H1 (cell line): ENCODE measurements around the gene MYO1D. TPM values are rescaled to one million over a fixed set of nuclear protein-coding genes. Genes with fewer than 3 reads are reported as not detected.

Source experiments
- CTCF ChIA-PET: fragments of 300-600 bp; sonication (Branson Sonifier 250); formaldehyde crosslinking; loops from one replicate; lab custom pipeline; 2021; ENCODE audit not compliant: partially characterized antibody; lab: Charles Lee
- POLR2A ChIA-PET: fragments of 300-600 bp; sonication (Branson Sonifier 250); formaldehyde crosslinking; loops from one replicate; lab custom pipeline; 2021; ENCODE audit warnings: inconsistent platforms; ENCODE audit not compliant: partially characterized antibody; lab: Charles Lee
- DNase-seq, 2 experiments: peaks; one replicate each; pipeline versions ENCODE4 v3.0.0 to v3.0.0-alpha.2; 2010 to 2022; ENCODE audit warnings: low spot score in 2 of 2, low read depth in 1 of 2, mixed read lengths in 1 of 2
- FAIRE-seq: peaks from 2 replicates; lab custom pipeline; 2011; peaks lifted over from hg19 to GRCh38; lab: Jason Lieb, UNC
- H2AFZ ChIP-seq: 2 replicates; pipeline ENCODE4 v1.8.1; 2012; ENCODE audit warnings: low read length, inconsistent platforms
- H2AK5ac ChIP-seq: 2 replicates; pipeline ENCODE4 v1.6.1; 2013; ENCODE audit warnings: low read depth, low read length
- H2BK120ac ChIP-seq: replicated peaks from 2 replicates; pipeline ENCODE3; 2013; ENCODE audit warnings: low read depth, low read length, inconsistent platforms
- H2BK12ac ChIP-seq: 2 replicates; pipeline ENCODE4 v1.6.1; 2013; ENCODE audit warnings: low read depth, low read length
- H2BK15ac ChIP-seq: 2 replicates; pipeline ENCODE4 v1.6.1; 2013; ENCODE audit warnings: low read length
- H2BK20ac ChIP-seq: 2 replicates; pipeline ENCODE4 v1.6.1; 2013; ENCODE audit warnings: low read length
- H2BK5ac ChIP-seq: 2 replicates; pipeline ENCODE4 v1.6.1; 2013; ENCODE audit warnings: low read depth, low read length
- H3K14ac ChIP-seq: 2 replicates; pipeline ENCODE4 v1.6.1; 2013; ENCODE audit warnings: inconsistent platforms; ENCODE audit not compliant: insufficient read length
- H3K18ac ChIP-seq: 2 replicates; pipeline ENCODE4 v1.6.1; 2013; ENCODE audit warnings: low read length; ENCODE audit errors: extremely low read depth
- H3K23ac ChIP-seq: 2 replicates; pipeline ENCODE4 v1.6.1; 2013; ENCODE audit warnings: inconsistent platforms; ENCODE audit not compliant: insufficient read length
- H3K23me2 ChIP-seq: 2 replicates; pipeline ENCODE4 v1.6.1; 2013; ENCODE audit warnings: low read depth, low read length
- H3K27ac ChIP-seq: 2 replicates; pipeline ENCODE4 v1.6.1; 2011; ENCODE audit warnings: low read depth, low read length, inconsistent platforms
- H3K27me3 ChIP-seq, 4 experiments: replicated peaks in 1 of 4; 1 replicate in 1 of 4; 2 replicates in 3 of 4; pipeline versions ENCODE4 v1.6.1 to v1.8.1; 2011 to 2013; ENCODE audit warnings: low read length in 3 of 4, mild to moderate bottlenecking in 3 of 4, inconsistent platforms in 2 of 4, mixed read lengths in 2 of 4, moderate library complexity in 1 of 4; ENCODE audit not compliant: control insufficient read depth in 3 of 4, insufficient read depth in 3 of 4; ENCODE audit errors: extremely low read depth in 1 of 4
- H3K36me3 ChIP-seq, 4 experiments: 2 replicates each; pipeline versions ENCODE4 v1.6.1 to v1.8.1; 2011 to 2013; ENCODE audit warnings: mild to moderate bottlenecking in 4 of 4, low read length in 3 of 4, moderate library complexity in 2 of 4, control low read depth in 1 of 4, inconsistent platforms in 1 of 4; ENCODE audit not compliant: insufficient read depth in 4 of 4, control insufficient read depth in 2 of 4
- H3K4ac ChIP-seq: replicated peaks from 2 replicates; pipeline ENCODE3; 2013; ENCODE audit warnings: low read length, low read depth, mixed read lengths, inconsistent platforms; ENCODE audit not compliant: insufficient read length
- H3K4me1 ChIP-seq, 4 experiments: replicated peaks in 1 of 4; 1 replicate in 1 of 4; 2 replicates in 3 of 4; pipeline versions ENCODE4 v1.6.1 to v1.8.1; 2011 to 2013; ENCODE audit warnings: low read length in 3 of 4, inconsistent platforms in 2 of 4, mixed read lengths in 1 of 4; ENCODE audit not compliant: insufficient read depth in 4 of 4, control insufficient read depth in 3 of 4
- H3K4me2 ChIP-seq, 2 experiments: 2 replicates each; pipeline versions ENCODE4 v1.6.1 to v1.8.1; 2011 to 2013; ENCODE audit warnings: low read depth in 2 of 2, low read length in 2 of 2, control low read depth in 1 of 2, inconsistent platforms in 1 of 2, mild to moderate bottlenecking in 1 of 2; ENCODE audit not compliant: insufficient read depth in 1 of 2
- H3K4me3 ChIP-seq, 4 experiments: fragments of 200-600, 300-600 bp in 1 of 4; sonication (generic), shearing (Covaris generic), sonication (Bioruptor Twin) in 1 of 4; 2 replicates each; pipeline versions ENCODE4 v1.5.1 to v1.8.1; 2011 to 2016; ENCODE audit warnings: low read length in 4 of 4, low read depth in 3 of 4, control low read depth in 2 of 4, inconsistent platforms in 2 of 4, mild to moderate bottlenecking in 2 of 4, mixed read lengths in 1 of 4, moderate library complexity in 1 of 4; ENCODE audit not compliant: insufficient read depth in 2 of 4; ENCODE audit errors: extremely low read depth in 1 of 4
- H3K56ac ChIP-seq: replicated peaks from 2 replicates; pipeline ENCODE3; 2013; ENCODE audit warnings: low read depth, mild to moderate bottlenecking, mixed read lengths, low read length, inconsistent platforms; ENCODE audit not compliant: insufficient read length
- H3K79me1 ChIP-seq: 2 replicates; pipeline ENCODE4 v1.6.1; 2013; ENCODE audit warnings: low read depth, low read length, control low read depth
- H3K79me2 ChIP-seq, 2 experiments: 2 replicates each; pipeline versions ENCODE4 v1.6.1 to v1.8.1; 2012 to 2013; ENCODE audit warnings: low read length in 2 of 2, mild to moderate bottlenecking in 2 of 2, inconsistent platforms in 1 of 2; ENCODE audit not compliant: insufficient read depth in 2 of 2, control insufficient read depth in 1 of 2
- H3K9ac ChIP-seq, 4 experiments: replicated peaks in 1 of 4; 1 replicate in 1 of 4; 2 replicates in 3 of 4; pipeline versions ENCODE4 v1.6.1 to v1.8.1; 2011 to 2013; ENCODE audit warnings: low read depth in 3 of 4, low read length in 3 of 4, control low read depth in 2 of 4, mild to moderate bottlenecking in 2 of 4, moderate library complexity in 2 of 4, inconsistent platforms in 1 of 4; ENCODE audit errors: extremely low read depth in 1 of 4
- H3K9me3 ChIP-seq, 2 experiments: 2 replicates each; pipeline versions ENCODE4 v1.6.1 to v1.8.1; 2012 to 2013; ENCODE audit warnings: mild to moderate bottlenecking in 2 of 2, moderate library complexity in 2 of 2, control low read depth in 1 of 2, inconsistent platforms in 1 of 2, low read depth in 1 of 2, low read length in 1 of 2, mixed read lengths in 1 of 2; ENCODE audit not compliant: insufficient read depth in 2 of 2
- H4K20me1 ChIP-seq, 2 experiments: replicated peaks in 1 of 2; 2 replicates each; pipeline versions ENCODE3 to v1.8.1; 2011 to 2013; ENCODE audit warnings: inconsistent platforms in 2 of 2, low read length in 2 of 2, mild to moderate bottlenecking in 1 of 2; ENCODE audit not compliant: insufficient read depth in 2 of 2, control insufficient read depth in 1 of 2
- H4K5ac ChIP-seq: 2 replicates; pipeline ENCODE4 v1.6.1; 2013; ENCODE audit warnings: low read length, low read depth, mixed read lengths, inconsistent platforms; ENCODE audit not compliant: insufficient read length
- H4K8ac ChIP-seq: 2 replicates; pipeline ENCODE4 v1.8.0; 2013; ENCODE audit warnings: mild to moderate bottlenecking, moderate library complexity, low read length, inconsistent platforms; ENCODE audit not compliant: insufficient read depth; ENCODE audit errors: extremely low read depth
- H4K91ac ChIP-seq: replicated peaks from 2 replicates; pipeline ENCODE3; 2013; ENCODE audit warnings: low read length, mixed read lengths, inconsistent platforms; ENCODE audit not compliant: insufficient read length
- CEBPB ChIP-seq: IDR thresholded peaks from 2 replicates; pipeline ENCODE4 v1.6.1; 2012; ENCODE audit warnings: low read depth, low read length
- EP300 ChIP-seq, 2 experiments: IDR thresholded peaks; 1 replicate in 1 of 2; 2 replicates in 1 of 2; pipeline ENCODE4 v1.6.1; 2011 to 2012; ENCODE audit warnings: low read depth in 2 of 2, low read length in 2 of 2, mild to moderate bottlenecking in 2 of 2, borderline replicate concordance in 1 of 2, inconsistent platforms in 1 of 2, moderate library complexity in 1 of 2
- FOSL1 ChIP-seq: IDR thresholded peaks from 2 replicates; pipeline ENCODE4 v1.6.1; 2011; ENCODE audit warnings: mild to moderate bottlenecking, low read depth, low read length, moderate library complexity; ENCODE audit not compliant: insufficient read depth
- HDAC6 ChIP-seq: IDR thresholded peaks from one replicate; pipeline ENCODE4 v1.7.1; 2012; ENCODE audit warnings: low read depth, mild to moderate bottlenecking, inconsistent platforms, low read length, moderate library complexity
- JUND ChIP-seq: IDR thresholded peaks from 2 replicates; pipeline ENCODE4 v1.6.1; 2011; ENCODE audit warnings: mild to moderate bottlenecking, improper control_type of control experiment, low read length
- NANOG ChIP-seq: IDR thresholded peaks from 2 replicates; pipeline ENCODE4 v1.6.1; 2011; ENCODE audit warnings: low read length, low read depth, mild to moderate bottlenecking, inconsistent platforms; ENCODE audit not compliant: insufficient read depth, poor library complexity, severe bottlenecking
- NRF1 ChIP-seq: IDR thresholded peaks from 2 replicates; pipeline ENCODE4 v1.6.1; 2011; ENCODE audit warnings: mild to moderate bottlenecking, low read depth, low read length, improper control_type of control experiment
- SIRT6 ChIP-seq: IDR thresholded peaks from one replicate; pipeline ENCODE4 v1.7.1; 2012; ENCODE audit warnings: low read length, inconsistent platforms
- SUZ12 ChIP-seq: fragments of 200-600 bp; sonication (generic); IDR thresholded peaks from 2 replicates; pipeline ENCODE4 v1.6.1; 2012; ENCODE audit warnings: mild to moderate bottlenecking, inconsistent platforms, low read length, moderate library complexity, mixed read lengths
- TAF1 ChIP-seq: IDR thresholded peaks from 2 replicates; pipeline ENCODE4 v1.6.1; 2011; ENCODE audit warnings: mild to moderate bottlenecking, low read depth, low read length
- TAF7 ChIP-seq: optimal IDR thresholded peaks from 2 replicates; pipeline ENCODE3; 2011; ENCODE audit warnings: low read depth, mild to moderate bottlenecking, inconsistent platforms, low read length, moderate library complexity, borderline replicate concordance
- TCF12 ChIP-seq: IDR thresholded peaks from 2 replicates; pipeline ENCODE4 v1.6.1; 2011; ENCODE audit warnings: low read depth, mild to moderate bottlenecking, low read length
- YY1 ChIP-seq: IDR thresholded peaks from 2 replicates; pipeline ENCODE4 v1.6.1; 2011; ENCODE audit warnings: low read depth, mild to moderate bottlenecking, low read length
- WGBS, 2 experiments: shearing (Covaris generic) in 1 of 2; methylation state at CpG; one replicate each; pipeline versions ENCODE4 v1.1.6 to v1.1.7; 2013 to 2015; ENCODE audit warnings: low lambda C conversion rate in 2 of 2, mixed read lengths in 2 of 2, inconsistent platforms in 1 of 2, low coverage in 1 of 2, missing lambda C conversion rate in 1 of 2; ENCODE audit not compliant: insufficient replicate concordance in 2 of 2, insufficient coverage in 1 of 2, insufficient read length in 1 of 2; ENCODE audit errors: extremely low coverage in 1 of 2, missing lambda C conversion rate in 1 of 2; 5-methylcytosine and 5-hydroxymethylcytosine counted together
- polyA plus RNA-seq, 7 experiments: library from polyadenylated mRNA; depleted of rRNA in 3 of 7; stranded (reverse) in 5 of 7; unstranded in 2 of 7; fragments of >200 nt in 5 of 7; fragments of 200-250 nt in 2 of 7; gene quantifications; 1 replicate in 5 of 7; 2 replicates in 1 of 7; 4 replicates in 1 of 7; pipeline versions ENCODE4 v1.2.1 to v1.2.3, GENCODE V29; 2011 to 2013; ENCODE audit warnings: missing spikeins in 2 of 7, mixed read lengths in 2 of 7
- total RNA-seq: library from RNA; stranded (reverse); fragmentation: NEBNext Ultra II Directional; extraction: Animal tissue kit (Norgen Biotek cat#: 25700); gene quantifications from 2 replicates; pipeline ENCODE4 v1.2.1, GENCODE V29; 2021
- TF ChIP-seq, protein P1 (sequence below): IDR thresholded peaks from 2 replicates; pipeline ENCODE4 v1.6.1; 2011; ENCODE audit warnings: low read depth, mild to moderate bottlenecking, low read length; ENCODE audit not compliant: insufficient read depth

The MYO1D gene
- total and polyA plus RNA-seq, 2 of the 8 experiments (the other 6 are each of a cell fraction or from before 2014, with no cell fraction given): 6.5 to 25.4 TPM

DNA sequence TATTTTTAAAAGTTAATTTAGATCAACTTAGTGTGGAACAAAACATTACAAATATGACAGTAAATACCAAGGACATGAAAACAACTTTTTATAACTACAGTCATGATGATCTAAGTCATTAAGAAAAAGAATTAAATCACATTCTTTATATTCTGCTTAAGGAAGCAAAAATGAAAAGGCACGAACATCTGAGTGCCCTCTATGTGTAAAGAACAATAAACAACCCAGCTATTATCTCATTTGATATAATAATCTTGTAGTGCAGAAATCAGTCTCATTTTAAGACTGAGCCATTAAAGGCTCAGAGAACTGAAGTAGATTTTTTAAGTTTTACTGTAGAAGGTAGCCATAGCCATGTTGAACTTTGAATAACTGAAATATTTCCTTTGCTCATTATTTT lies 13.4 kb downstream of the MYO1D start:
- FAIRE-seq: no peak
- CTCF ChIA-PET: interaction anchor here (0.9 to 10.6 kb wide), 4 partner anchors 10 to 80 kb away, joined by 3 to 52 read pairs (median 4); partner anchors contain the start of gene MYO1D
- TF ChIP-seq SUZ12 (no peak), SIRT6 (no peak), CEBPB (no peak), FOSL1 (no peak), YY1 (no peak), EP300 (IDR thresholded peaks at IDR 0.05; ENCODE audit: borderline replicate concordance in 1 of 2, low read depth in 2 of 2, low read length in 2 of 2) (no peak), HDAC6 (no peak), NANOG (no peak), TAF1 (no peak), TCF12 (no peak), JUND (no peak), NRF1 (no peak), TAF7 (no peak)
- TF ChIP-seq, protein P1, sequence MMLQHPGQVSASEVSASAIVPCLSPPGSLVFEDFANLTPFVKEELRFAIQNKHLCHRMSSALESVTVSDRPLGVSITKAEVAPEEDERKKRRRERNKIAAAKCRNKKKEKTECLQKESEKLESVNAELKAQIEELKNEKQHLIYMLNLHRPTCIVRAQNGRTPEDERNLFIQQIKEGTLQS: no peak

More for the DNA sequence above, 13.4 kb downstream of the MYO1D start:
- DNase-seq: no peak
- no peak overlapping the region for H3K18ac ChIP-seq
- H2BK20ac ChIP-seq: no peak overlapping the region
- H3K4ac ChIP-seq: no peak overlapping the region
- no peak overlapping the region for H4K5ac ChIP-seq
- H3K27me3 ChIP-seq: no peaks in the 10 kb centered on the region
- no peaks in the 10 kb centered on the region for H4K20me1 ChIP-seq
- no peak overlapping the region for H2BK12ac ChIP-seq
- no peak overlapping the region for H2AFZ ChIP-seq
- no peak overlapping the region for H3K4me3 ChIP-seq
- no peak overlapping the region for H3K23ac ChIP-seq
- H3K9ac ChIP-seq: no peak overlapping the region
- POLR2A ChIA-PET: interaction anchor here (2.6 kb wide), 1 partner anchor 10 kb away, joined by 8 read pairs; no protein-coding TSS in a partner anchor
- no peaks in the 10 kb centered on the region for H3K36me3 ChIP-seq
- H3K4me1 ChIP-seq: no peaks in the 10 kb centered on the region
- H2AK5ac ChIP-seq: no peak overlapping the region
- H2BK5ac ChIP-seq: no peak overlapping the region
- no peak overlapping the region for H3K56ac ChIP-seq
- WGBS, 2 experiments: 58% methylated on average over 1 of the region's 1 CpG; no CpG with 5 or more reads in 1 of the 2 experiments
- no peak overlapping the region for H2BK120ac ChIP-seq
- H3K79me1 ChIP-seq: 0 out of 2 replicates have a peak, but pooled peaks cover 2% of the 10 kb centered on the region
- no peak overlapping the region for H4K8ac ChIP-seq
- no peak overlapping the region for H2BK15ac ChIP-seq
- H4K91ac ChIP-seq: no peak overlapping the region
- H3K14ac ChIP-seq: no peak overlapping the region
- no peak overlapping the region for H3K27ac ChIP-seq
- peaks cover 0 to 11% of the 10 kb centered on the region in 2 experiments; a peak in 2 of 4 replicates for H3K79me2 ChIP-seq
- no peaks in the 10 kb centered on the region for H3K23me2 ChIP-seq
- no peaks in the 10 kb centered on the region for H3K9me3 ChIP-seq
- no peak overlapping the region for H3K4me2 ChIP-seq
